ENCODE measurements around the gene GRIFIN.

GRIFIN gene

DNA sequence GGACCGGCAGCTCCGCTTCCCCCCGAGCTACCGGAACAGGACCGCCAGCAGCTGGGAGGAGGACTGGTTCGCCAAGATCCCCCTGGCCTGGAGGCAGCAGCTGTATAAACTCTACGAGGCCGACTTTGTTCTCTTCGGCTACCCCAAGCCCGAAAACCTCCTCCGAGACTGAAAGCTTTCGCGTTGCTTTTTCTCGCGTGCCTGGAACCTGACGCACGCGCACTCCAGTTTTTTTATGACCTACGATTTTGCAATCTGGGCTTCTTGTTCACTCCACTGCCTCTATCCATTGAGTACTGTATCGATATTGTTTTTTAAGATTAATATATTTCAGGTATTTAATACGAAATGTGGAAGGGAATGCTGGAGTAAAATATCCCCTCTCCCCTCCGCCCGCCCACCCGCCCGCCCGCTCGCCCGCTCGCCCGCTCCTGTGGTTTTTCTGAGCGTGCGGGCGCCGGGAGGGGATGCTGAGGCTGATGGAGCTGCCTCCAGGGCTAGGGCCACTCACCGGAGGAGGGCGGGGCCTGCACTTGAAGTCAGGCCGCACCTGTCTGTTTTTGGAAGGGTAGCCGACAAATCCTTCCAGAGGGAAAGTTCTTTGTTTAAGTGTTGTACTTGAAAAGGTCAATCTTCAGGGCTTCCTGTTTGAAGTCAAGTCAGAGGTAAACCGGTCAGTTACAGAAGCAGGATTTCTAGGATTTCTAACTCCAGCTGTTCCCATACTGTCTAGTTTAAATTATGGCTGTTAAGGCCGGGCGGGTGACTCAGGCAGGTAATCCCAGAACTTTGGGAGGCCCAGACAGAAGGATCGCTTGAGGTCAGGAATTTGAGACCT is 42.3 kb downstream of the GRIFIN start:
- no peak for DNase-seq (ENCODE audit: low read depth, low spot score)

DNA sequence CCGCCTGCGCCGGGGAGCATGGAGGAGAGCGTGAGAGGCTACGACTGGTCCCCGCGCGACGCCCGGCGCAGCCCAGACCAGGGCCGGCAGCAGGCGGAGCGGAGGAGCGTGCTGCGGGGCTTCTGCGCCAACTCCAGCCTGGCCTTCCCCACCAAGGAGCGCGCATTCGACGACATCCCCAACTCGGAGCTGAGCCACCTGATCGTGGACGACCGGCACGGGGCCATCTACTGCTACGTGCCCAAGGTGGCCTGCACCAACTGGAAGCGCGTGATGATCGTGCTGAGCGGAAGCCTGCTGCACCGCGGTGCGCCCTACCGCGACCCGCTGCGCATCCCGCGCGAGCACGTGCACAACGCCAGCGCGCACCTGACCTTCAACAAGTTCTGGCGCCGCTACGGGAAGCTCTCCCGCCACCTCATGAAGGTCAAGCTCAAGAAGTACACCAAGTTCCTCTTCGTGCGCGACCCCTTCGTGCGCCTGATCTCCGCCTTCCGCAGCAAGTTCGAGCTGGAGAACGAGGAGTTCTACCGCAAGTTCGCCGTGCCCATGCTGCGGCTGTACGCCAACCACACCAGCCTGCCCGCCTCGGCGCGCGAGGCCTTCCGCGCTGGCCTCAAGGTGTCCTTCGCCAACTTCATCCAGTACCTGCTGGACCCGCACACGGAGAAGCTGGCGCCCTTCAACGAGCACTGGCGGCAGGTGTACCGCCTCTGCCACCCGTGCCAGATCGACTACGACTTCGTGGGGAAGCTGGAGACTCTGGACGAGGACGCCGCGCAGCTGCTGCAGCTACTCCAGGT is 43.1 kb downstream of the GRIFIN start:
- no peak for DNase-seq (ENCODE audit: low read depth, low spot score)

DNA sequence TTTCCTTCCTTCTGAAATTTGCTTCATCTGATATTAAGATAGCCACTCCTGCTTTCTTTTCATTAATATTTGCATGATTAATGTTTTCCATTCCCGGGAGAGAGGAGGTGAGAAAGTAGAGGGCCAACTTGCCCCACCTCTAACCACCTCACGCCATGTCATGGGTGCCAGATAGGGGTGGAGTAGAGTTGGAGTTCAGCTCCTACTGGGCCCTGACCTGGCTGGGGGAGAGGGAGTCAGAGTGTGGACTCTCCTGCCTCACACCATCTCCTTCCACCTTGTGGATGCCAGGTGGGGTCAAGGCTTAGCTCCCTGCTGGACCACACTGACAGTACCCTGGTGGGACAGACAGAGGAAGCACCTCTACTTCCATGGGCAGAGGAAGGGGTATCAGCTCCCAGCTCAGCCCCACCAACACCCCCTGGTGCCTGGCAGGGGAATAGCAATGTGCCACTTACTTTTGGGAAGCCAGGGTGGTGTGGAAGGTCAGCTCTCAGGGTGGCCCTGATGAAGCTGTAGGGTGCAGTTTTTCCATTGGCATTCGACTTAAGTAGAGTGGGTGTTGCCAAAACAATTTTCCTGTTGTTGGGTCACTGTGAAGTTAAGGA is 44.8 kb downstream of the GRIFIN start:
- no peak for DNase-seq (ENCODE audit: low read depth, low spot score)

DNA sequence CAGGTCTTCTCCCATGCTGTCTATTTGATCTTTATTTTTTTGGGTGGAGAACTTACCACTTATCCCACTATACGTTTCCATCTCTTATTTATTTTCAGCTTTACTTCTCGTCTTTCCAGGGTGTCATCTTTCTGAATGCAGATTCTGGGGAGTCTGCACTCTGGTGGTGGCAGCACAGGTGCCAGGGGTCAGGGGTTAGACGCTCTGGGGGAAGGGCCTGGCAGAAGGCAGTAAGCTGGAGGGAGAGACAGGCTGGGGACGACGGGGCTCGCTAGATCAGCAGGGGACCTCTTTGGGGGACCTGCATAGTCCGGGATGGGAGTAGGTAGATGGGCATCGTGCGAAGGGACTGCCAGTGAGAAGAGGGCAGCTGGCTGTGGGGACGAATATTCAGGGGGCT is 50.4 kb downstream of the GRIFIN start:
- no peak for DNase-seq (ENCODE audit: low read depth, low spot score)

Measured in activated naive CD8-positive, alpha-beta T cell treated with anti-CD3 and anti-CD28 coated beads, Interleukin-2, amount 50 U/mL, for 16 hours (primary cell).